Measurements from ENCODE around the gene MBNL1. TPM values are rescaled to one million over a fixed set of nuclear protein-coding genes. Genes with fewer than 3 reads are reported as not detected.
A peak's percentile ranks its signal among the peaks of the same experiment; 100 is the strongest.

Gene MBNL1
- total and polyA plus RNA-seq, 8 donors, result 15.2 to 73.2 (median 40.2) TPM

DNA sequence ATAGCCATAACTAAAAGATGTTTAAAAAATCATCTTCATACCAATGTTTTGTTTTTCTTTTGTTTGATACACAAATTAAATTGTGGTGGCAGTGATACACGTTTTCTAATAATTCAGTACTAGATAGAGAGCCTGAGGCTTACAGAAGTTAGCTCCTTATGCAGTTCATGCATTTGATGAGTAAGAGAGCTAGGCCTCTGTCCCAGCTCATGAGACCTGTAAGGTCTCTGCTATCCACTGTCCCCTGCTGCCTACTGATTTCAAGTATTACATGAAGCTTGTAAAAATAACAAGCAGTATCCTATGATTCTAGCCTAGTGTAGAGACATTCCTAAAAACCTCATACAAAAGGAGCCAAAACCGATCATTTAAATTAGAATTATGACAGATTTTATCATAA lies 144.5 kb downstream of the MBNL1 start:
- intact Hi-C loops (cut with DNase I), result no loop called here
- DNase-seq, result no peak
- TF ChIP-seq, protein P1, sequence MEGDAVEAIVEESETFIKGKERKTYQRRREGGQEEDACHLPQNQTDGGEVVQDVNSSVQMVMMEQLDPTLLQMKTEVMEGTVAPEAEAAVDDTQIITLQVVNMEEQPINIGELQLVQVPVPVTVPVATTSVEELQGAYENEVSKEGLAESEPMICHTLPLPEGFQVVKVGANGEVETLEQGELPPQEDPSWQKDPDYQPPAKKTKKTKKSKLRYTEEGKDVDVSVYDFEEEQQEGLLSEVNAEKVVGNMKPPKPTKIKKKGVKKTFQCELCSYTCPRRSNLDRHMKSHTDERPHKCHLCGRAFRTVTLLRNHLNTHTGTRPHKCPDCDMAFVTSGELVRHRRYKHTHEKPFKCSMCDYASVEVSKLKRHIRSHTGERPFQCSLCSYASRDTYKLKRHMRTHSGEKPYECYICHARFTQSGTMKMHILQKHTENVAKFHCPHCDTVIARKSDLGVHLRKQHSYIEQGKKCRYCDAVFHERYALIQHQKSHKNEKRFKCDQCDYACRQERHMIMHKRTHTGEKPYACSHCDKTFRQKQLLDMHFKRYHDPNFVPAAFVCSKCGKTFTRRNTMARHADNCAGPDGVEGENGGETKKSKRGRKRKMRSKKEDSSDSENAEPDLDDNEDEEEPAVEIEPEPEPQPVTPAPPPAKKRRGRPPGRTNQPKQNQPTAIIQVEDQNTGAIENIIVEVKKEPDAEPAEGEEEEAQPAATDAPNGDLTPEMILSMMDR (IDR thresholded peaks at IDR 0.05), result no peak
- Histone ChIP-seq H3K4me3 (no peak overlapping the region), H3K4me1 (no peaks in the 10 kb centered on the region), H3K9me3 (no peaks in the 10 kb centered on the region), H3K36me3 (peaks cover 0 to 10% (median 3%) of the 10 kb centered on the region in 3 donors), H3K27me3 (no peaks in the 10 kb centered on the region), H3K27ac (no peak overlapping the region)
- 87% methylated on average over 2 of the region's 2 CpGs for WGBS, 2 donors
- FAIRE-seq, result peak; percentile 34
- no peak for ATAC-seq

DNA sequence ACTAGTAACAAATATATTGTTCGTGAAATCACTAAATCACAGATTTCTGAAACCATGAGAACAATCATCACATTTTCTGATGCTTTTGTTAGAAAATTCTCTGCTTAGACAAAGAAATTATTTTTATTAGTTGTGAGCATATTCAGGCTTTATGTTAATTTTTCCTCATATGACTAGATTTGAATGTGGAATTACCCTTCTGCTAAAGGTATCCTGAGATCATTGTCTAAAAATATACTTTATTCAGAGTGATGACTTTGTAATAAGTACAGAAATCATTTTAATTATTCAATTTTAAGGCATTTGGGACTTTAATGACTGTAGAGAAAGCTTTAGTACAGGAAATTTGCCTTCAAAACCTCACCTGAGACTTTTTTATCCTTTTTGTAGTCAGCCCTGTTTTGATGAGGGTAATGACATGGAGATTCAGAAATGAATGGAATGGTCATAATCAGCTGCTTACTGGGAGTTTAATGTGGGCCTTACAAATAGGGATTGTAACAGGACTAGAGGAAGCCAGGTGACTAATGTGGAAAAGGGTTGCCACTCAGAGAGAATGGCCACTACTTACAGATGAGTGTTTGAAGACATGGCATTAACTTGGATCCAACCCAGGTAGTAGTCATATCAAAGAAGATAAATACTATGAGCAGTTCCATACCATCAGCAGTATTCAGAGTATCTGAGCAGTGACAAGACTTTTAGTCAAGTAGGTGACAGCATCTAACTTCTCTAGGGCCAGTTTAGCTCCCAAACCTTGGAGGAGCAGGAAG lies 148.3 kb downstream of the MBNL1 start:
- FAIRE-seq, result no peak
- DNase-seq, result no peak
- intact Hi-C loops (cut with DNase I), result no loop called here
- H3K4me1 ChIP-seq, result no peaks in the 10 kb centered on the region
- no peaks in the 10 kb centered on the region for H3K9me3 ChIP-seq
- H3K27ac ChIP-seq, result no peak overlapping the region
- WGBS, 2 donors, result 98% methylated on average over 1 of the region's 1 CpG
- peaks cover 9 to 27% (median 13%) of the 10 kb centered on the region in 3 donors for H3K36me3 ChIP-seq
- TF ChIP-seq, protein P1 (IDR thresholded peaks at IDR 0.05), result no peak
- no peaks in the 10 kb centered on the region for H3K27me3 ChIP-seq
- no peak overlapping the region for H3K4me3 ChIP-seq
- ATAC-seq, result no peak

DNA sequence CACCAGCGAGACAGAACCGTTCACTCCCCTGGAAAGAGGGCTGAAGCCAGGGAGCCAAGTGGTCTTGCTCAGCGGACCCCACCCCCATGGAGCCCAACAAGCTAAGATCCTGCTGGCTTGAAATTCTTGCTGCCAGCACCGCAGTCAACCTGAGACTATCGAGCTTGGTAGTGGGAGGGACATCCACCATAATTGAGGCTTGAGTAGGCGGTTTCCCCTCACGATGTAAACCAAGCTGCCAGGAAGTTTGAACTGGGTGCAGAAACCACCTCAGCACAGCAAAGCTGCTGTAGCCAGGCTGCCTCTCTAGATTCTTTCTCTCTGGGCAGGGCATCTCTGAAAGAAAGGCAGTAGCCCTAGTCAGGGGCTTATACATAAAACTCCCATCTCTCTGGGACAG lies 151.0 kb downstream of the MBNL1 start:
- DNase-seq, result no peak
- H3K27me3 ChIP-seq, result no peaks in the 10 kb centered on the region
- no peak for ATAC-seq
- H3K4me1 ChIP-seq, result no peaks in the 10 kb centered on the region
- no peak for FAIRE-seq
- H3K9me3 ChIP-seq, result no peaks in the 10 kb centered on the region
- 97% methylated on average over 7 of the region's 7 CpGs for WGBS, 2 donors
- H3K4me3 ChIP-seq, result no peak overlapping the region
- intact Hi-C loops (cut with DNase I), result no loop called here
- H3K36me3 ChIP-seq, result peaks cover 9 to 27% (median 13%) of the 10 kb centered on the region in 3 donors
- H3K27ac ChIP-seq, result no peak overlapping the region
- TF ChIP-seq, protein P1 (IDR thresholded peaks at IDR 0.05), result no peak

DNA sequence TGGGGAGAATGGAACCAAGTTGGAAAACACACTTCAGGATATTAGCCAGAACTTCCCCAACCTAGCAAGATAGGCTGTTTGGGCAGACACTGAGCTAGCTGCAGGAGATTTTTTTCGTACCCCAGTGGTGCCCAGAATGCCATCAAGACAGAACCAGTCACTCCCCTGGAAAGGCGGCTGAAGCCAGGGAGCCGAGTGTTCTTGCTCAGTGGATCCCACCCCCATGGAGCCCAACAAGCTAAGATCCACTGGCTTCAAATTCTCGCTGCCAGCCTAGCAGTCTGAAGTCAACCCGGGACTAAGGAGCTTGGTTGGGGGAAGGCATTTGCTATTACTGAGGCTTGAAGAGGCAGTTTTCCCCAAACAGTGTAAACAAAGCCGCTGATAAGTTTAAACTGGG lies 152.4 kb downstream of the MBNL1 start:
- H3K4me3 ChIP-seq, result no peak overlapping the region
- H3K27me3 ChIP-seq, result no peaks in the 10 kb centered on the region
- no peak for FAIRE-seq
- TF ChIP-seq, protein P1 (IDR thresholded peaks at IDR 0.05), result no peak
- H3K27ac ChIP-seq, result no peak overlapping the region
- H3K9me3 ChIP-seq, result no peaks in the 10 kb centered on the region
- peaks cover 9 to 18% (median 10%) of the 10 kb centered on the region in 3 donors for H3K36me3 ChIP-seq
- no peaks in the 10 kb centered on the region for H3K4me1 ChIP-seq
- no peak for DNase-seq
- no peak for ATAC-seq
- intact Hi-C loops (cut with DNase I), result no loop called here
- 96 to 97% methylated on average over 6 of the region's 6 CpGs for WGBS, 2 donors

DNA sequence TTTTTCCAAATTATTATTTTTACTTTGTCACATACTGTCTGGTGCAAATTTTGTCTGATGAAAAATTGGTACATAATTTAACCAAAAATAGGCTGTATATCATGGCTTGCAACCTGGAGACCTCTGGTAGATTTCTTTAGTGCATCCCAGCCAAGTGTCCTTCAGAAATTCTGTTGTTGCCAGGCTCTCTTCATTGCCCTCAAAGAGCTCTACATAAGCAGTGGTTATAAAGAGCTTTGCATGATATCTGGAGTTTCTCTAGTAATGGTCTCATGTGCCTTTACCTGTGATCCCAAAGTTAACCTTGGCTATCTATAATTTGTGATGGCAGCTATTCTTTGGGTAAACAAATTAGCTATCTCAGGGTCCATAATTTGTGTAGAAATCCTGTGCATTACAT lies 157.7 kb downstream of the MBNL1 start:
- TF ChIP-seq, protein P1 (IDR thresholded peaks at IDR 0.05), result no peak
- H3K36me3 ChIP-seq, result no peaks in the 10 kb centered on the region
- no peaks in the 10 kb centered on the region for H3K9me3 ChIP-seq
- no peaks in the 10 kb centered on the region for H3K27me3 ChIP-seq
- intact Hi-C loops (cut with DNase I), result no loop called here
- DNase-seq, result no peak
- ATAC-seq, result peak in 1 of 4 donors; percentile 17
- FAIRE-seq, result no peak
- H3K4me3 ChIP-seq, result no peak overlapping the region
- H3K4me1 ChIP-seq, result no peaks in the 10 kb centered on the region
- H3K27ac ChIP-seq, result no peak overlapping the region
